Liver (tissue), 5 donors: ENCODE measurements around the gene TBC1D10B. TPM values are rescaled to one million over a fixed set of nuclear protein-coding genes. Genes with fewer than 3 reads are reported as not detected.

Experiments used
- polyA plus RNA-seq, 2 donors: library from polyadenylated mRNA; stranded (reverse) in 1 of 2; unstranded in 1 of 2; fragments of 200-250 nt in 1 of 2; fragments of >200 nt in 1 of 2; fragmentation: Nextera tagmentation in 1 of 2; extraction: Ambion mirVana in 1 of 2; gene quantifications; one replicate each; pipeline versions ENCODE4 v1.2.1 to v1.2.3, GENCODE V29; 2013 to 2015
- small RNA-seq: library from RNA; depleted of rRNA; stranded (forward); fragments of <200 nt; gene quantifications from one replicate; pipeline ENCODE3, GENCODE V24; 2014
- total RNA-seq, 2 donors: library from RNA; depleted of rRNA; stranded (reverse); fragments of >200 nt; gene quantifications; one replicate each; pipeline ENCODE4 v1.2.3, GENCODE V29; 2014
- donor health status: healthy.
- donor health status: healthy.
- donor health status: healthy.

Gene TBC1D10B
- total and polyA plus RNA-seq, 4 donors: 3.6 to 16.5 (median 12.6) TPM

Small RNA genes within 50 kb of the gene (small RNA-seq; reads per million reads assigned to genes)
- gene RF00406: 0.42 reads per million, percentile 47 among the genes with 10 or more reads in this experiment

Other genes starting within 250 kb of the TBC1D10B start
- 1 to 10 TPM; 3.7 to 8.7 TPM for gene MAPK3, start 247.3 kb downstream of the TBC1D10B start, total RNA-seq
- 10 to 100 TPM in 1 of 2 donors, 1 to 10 TPM in 1; 7.5 to 18.6 TPM for gene MAPK3, start 247.3 kb downstream of the TBC1D10B start, polyA plus RNA-seq
- gene CORO1A, start 186.9 kb downstream of the TBC1D10B start, total RNA-seq: 10 to 100 TPM; 12.7 to 26.7 TPM
- 10 to 100 TPM in 1 of 2 donors, 1 to 10 TPM in 1; 6.0 to 16.7 TPM for gene CORO1A, start 186.9 kb downstream of the TBC1D10B start, polyA plus RNA-seq
- gene BOLA2B, start 176.8 kb downstream of the TBC1D10B start, total RNA-seq: 10 to 100 TPM; 21.2 to 79.8 TPM
- 10 to 100 TPM; 47.6 to 66.0 TPM for gene BOLA2B, start 176.8 kb downstream of the TBC1D10B start, polyA plus RNA-seq
- 10 to 100 TPM; 37.1 to 37.9 TPM for gene SLX1A, start 176.6 kb downstream of the TBC1D10B start, total RNA-seq
- 10 to 100 TPM; 46.1 to 55.2 TPM for gene SLX1A, start 176.6 kb downstream of the TBC1D10B start, polyA plus RNA-seq
- gene SULT1A3, start 171.2 kb downstream of the TBC1D10B start, total RNA-seq: 1 to 10 TPM; 2.8 to 9.4 TPM
- gene SULT1A3, start 171.2 kb downstream of the TBC1D10B start, polyA plus RNA-seq: 10 to 100 TPM; 12.6 to 13.8 TPM
- gene NPIPB13, start 122.0 kb downstream of the TBC1D10B start, total RNA-seq: 1 to 10 TPM; 1.3 to 1.5 TPM
- 1 to 10 TPM in 1 of 2 donors, under 1 TPM in 1; 0.70 to 1.4 TPM for gene NPIPB13, start 122.0 kb downstream of the TBC1D10B start, polyA plus RNA-seq
- gene CD2BP2, start 15.2 kb downstream of the TBC1D10B start, total RNA-seq: 10 to 100 TPM; 10.0 TPM
- 10 to 100 TPM; 13.4 to 15.4 TPM for gene CD2BP2, start 15.2 kb downstream of the TBC1D10B start, polyA plus RNA-seq
- under 1 TPM in 1 of 2 donors, not detected in 1; 0.70 TPM for gene MYL11, start 4.3 kb upstream of the TBC1D10B start, total RNA-seq
- gene MYL11, start 4.3 kb upstream of the TBC1D10B start, polyA plus RNA-seq: not detected
- 1 to 10 TPM in 1 of 2 donors, under 1 TPM in 1; 0.42 to 1.0 TPM for gene SEPTIN1, start 12.1 kb upstream of the TBC1D10B start, total RNA-seq
- gene SEPTIN1, start 12.1 kb upstream of the TBC1D10B start, polyA plus RNA-seq: 1 to 10 TPM; 1.4 to 2.8 TPM
- 1 to 10 TPM; 3.2 to 4.7 TPM for gene ZNF48, start 24.9 kb upstream of the TBC1D10B start, total RNA-seq
- gene ZNF48, start 24.9 kb upstream of the TBC1D10B start, polyA plus RNA-seq: 1 to 10 TPM; 2.3 to 3.0 TPM
- 1 to 10 TPM; 2.6 to 8.0 TPM for gene ZNF771, start 37.1 kb upstream of the TBC1D10B start, total RNA-seq
- 1 to 10 TPM; 5.2 to 5.3 TPM for gene ZNF771, start 37.1 kb upstream of the TBC1D10B start, polyA plus RNA-seq
- 10 to 100 TPM in 1 of 2 donors, 1 to 10 TPM in 1; 6.0 to 12.0 TPM for gene DCTPP1, start 59.5 kb upstream of the TBC1D10B start, total RNA-seq
- gene DCTPP1, start 59.5 kb upstream of the TBC1D10B start, polyA plus RNA-seq: 10 to 100 TPM; 18.1 to 18.8 TPM
- 100 to 1,000 TPM in 1 of 2 donors, 10 to 100 TPM in 1; 50.1 to 122 TPM for gene SEPHS2, start 75.4 kb upstream of the TBC1D10B start, total RNA-seq
- 100 to 1,000 TPM; 143 to 241 TPM for gene SEPHS2, start 75.4 kb upstream of the TBC1D10B start, polyA plus RNA-seq
- 10 to 100 TPM in 1 of 2 donors, 1 to 10 TPM in 1; 9.4 to 11.8 TPM for gene ITGAL, start 102.2 kb upstream of the TBC1D10B start, total RNA-seq
- gene ITGAL, start 102.2 kb upstream of the TBC1D10B start, polyA plus RNA-seq: 1 to 10 TPM; 4.3 to 4.4 TPM
- 10 to 100 TPM in 1 of 2 donors, 1 to 10 TPM in 1; 8.9 to 12.8 TPM for gene ZNF768, start 156.1 kb upstream of the TBC1D10B start, total RNA-seq
- 10 to 100 TPM in 1 of 2 donors, 1 to 10 TPM in 1; 2.2 to 16.9 TPM for gene ZNF768, start 156.1 kb upstream of the TBC1D10B start, polyA plus RNA-seq
- 10 to 100 TPM in 1 of 2 donors, 1 to 10 TPM in 1; 6.9 to 10.5 TPM for gene ZNF747, start 164.4 kb upstream of the TBC1D10B start, total RNA-seq
- 1 to 10 TPM; 3.8 to 6.2 TPM for gene ZNF747, start 164.4 kb upstream of the TBC1D10B start, polyA plus RNA-seq
- gene ZNF764, start 187.9 kb upstream of the TBC1D10B start, total RNA-seq: 1 to 10 TPM; 5.0 to 6.8 TPM
- 1 to 10 TPM; 1.6 to 3.4 TPM for gene ZNF764, start 187.9 kb upstream of the TBC1D10B start, polyA plus RNA-seq
- 1 to 10 TPM; 3.4 to 3.7 TPM for gene ZNF688, start 201.2 kb upstream of the TBC1D10B start, total RNA-seq
- 1 to 10 TPM; 5.8 to 8.9 TPM for gene ZNF688, start 201.2 kb upstream of the TBC1D10B start, polyA plus RNA-seq
- 1 to 10 TPM; 4.5 to 5.9 TPM for gene ZNF785, start 215.2 kb upstream of the TBC1D10B start, total RNA-seq
- 1 to 10 TPM; 1.8 to 2.0 TPM for gene ZNF785, start 215.2 kb upstream of the TBC1D10B start, polyA plus RNA-seq
- gene ZNF689, start 239.9 kb upstream of the TBC1D10B start, total RNA-seq: 1 to 10 TPM; 4.6 to 5.8 TPM
- gene ZNF689, start 239.9 kb upstream of the TBC1D10B start, polyA plus RNA-seq: 1 to 10 TPM; 2.6 to 4.0 TPM